NCI-H2171 treated with DMSO at 0.1 percent for 48 hours (cell line): Measurements from ENCODE around the gene PCDH9.

Experiments used
- DNase-seq: peaks from one replicate; lab custom pipeline; 2025; lab: John Stamatoyannopoulos, UW

The PCDH9 gene

DNA sequence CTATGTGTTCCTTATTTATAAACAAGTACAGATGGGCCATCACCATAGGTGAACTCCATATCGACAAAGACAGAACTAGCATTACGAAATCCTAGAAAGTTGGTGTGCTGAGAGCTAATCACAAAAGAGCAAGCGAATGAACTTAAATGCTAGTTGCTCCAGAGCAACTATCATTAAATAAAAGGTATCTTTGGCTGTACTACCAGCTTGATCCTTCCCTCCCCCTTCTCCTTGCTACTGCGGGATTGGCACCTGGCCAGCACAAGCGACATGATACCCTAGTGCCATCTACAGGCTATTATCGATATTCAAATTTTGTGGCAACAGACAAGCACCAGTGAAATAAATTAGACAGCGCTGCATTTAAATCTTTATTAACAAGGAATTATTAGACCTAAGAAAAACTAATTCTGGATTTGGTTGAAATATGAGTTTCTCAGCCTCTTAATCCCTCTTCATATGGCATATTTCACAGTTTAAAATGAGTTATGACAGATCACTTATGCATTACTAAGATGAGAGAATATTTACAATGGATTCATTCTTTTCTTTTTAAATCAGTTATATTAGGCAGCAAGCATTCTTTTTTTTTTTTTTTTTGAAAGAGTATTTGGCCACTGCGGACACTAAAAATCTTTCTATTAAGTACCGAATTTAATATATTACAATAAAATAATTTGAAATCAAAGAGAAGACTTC, 5.8 kb downstream of the PCDH9 start:
- peak; percentile 95 for DNase-seq

DNA sequence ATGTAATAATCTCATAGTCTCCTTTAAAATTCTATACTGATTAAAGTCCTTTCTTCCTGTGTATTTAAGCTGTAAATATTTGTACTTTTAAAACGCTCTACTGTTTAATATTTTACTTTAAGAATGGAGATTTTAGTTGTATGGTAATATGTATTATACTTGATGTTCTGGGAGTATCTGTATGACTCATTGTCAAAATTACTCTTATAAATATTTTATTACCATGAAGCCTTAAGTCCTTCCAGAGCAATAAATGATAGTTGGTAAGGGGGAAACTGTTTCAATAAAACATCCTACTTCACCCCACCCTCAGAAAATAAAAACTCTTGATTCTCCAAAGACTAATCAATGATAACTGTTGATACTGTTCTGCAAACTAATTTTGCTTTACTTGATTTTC, 6.4 kb downstream of the PCDH9 start:
- DNase-seq, result no peak

GRCh38 chr13:67223024-67223423, 7.1 kb downstream of the PCDH9 start:
- DNase-seq, result no peak

DNA sequence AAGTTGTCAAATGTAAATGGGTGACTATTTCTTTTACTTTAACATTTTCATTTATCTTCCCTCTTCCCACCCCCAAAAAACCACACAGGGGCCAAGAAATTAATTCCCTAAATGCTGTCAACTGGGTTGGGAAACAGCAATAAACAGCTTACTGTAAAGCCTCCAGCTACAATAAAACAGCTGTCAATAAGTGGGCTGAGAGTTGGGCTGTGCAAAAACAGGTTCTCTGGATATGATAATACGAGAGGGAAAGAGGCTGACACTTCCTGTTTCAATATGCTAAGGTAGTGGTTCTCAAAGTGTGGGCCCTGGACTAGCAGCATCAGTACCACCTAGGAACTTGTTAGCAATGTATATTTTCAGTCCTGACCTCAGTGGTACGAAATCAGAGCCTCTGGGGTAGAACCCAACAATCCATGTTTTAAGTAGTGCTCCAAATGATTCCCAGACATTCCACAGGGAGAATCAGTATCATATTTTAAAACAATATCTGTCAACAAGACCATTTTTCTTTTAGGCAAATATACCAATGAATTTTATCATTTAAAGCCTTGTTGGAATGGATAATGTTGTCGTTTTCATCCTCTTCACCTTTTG, 8.4 kb downstream of the PCDH9 start:
- DNase-seq, result peak; percentile 54

GRCh38 chr13:67219113-67219512, 11.0 kb downstream of the PCDH9 start:
- DNase-seq, result no peak

DNA sequence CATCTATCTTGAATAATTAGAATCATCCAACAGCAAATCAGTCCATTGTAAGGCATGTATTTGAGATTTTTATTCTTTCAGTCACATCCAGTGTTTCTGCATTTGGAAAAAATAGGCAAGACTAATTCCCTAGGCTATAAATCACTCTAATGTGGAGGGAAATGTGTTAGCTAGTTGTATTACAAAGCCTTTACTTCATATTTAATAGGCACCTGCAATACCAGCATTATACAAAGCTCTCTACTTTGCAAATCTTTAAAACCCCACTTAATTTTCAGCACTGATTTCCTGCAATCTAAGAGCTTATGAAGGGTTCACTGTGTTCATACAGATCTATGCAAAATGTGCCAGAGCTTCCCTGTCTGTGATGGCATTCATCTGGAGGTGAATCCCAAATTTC, 12.3 kb downstream of the PCDH9 start:
- no peak for DNase-seq

GRCh38 chr13:67216864-67217263, 13.3 kb downstream of the PCDH9 start:
- peak; percentile 28 for DNase-seq

DNA sequence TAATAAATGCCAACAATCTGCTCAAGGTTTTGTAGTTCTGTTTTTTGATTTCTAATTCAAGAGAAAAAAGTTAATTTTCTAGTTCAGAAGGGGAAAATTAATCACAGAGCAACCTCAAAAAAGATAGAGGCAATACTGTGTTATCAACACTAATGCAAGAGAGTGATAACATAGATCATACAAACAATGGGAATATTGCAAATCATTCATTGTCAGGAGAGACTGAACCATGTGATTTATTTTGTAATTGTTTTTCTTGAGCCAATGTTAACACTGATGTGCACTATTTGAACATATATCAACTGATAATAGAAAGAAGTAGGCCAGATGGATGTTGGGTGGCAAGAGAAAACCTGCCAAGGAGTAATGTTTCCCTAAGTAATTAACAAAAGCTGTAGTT, 19.9 kb downstream of the PCDH9 start:
- peak; percentile 61 for DNase-seq

DNA sequence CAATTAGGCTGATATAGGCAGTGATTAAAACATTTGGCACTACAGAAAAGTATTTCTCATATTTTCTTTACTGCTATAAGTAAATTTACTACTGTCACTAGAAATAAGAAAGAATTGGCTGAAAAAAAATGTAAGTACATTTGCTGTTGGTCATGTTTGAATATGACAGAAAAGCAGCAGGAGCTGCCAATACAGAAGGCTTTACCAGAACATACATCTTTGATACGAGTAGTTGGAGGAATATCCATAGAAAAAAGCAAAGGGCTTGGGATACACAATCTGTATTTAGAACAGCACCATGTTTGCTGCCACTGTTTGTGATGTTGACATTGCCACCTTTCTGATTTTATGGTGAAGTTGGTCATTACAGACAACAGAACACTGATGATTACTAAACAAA, 21.6 kb downstream of the PCDH9 start:
- peak; percentile 72 for DNase-seq

- DNase-seq, result peak; percentile 72
These were observed 25.4 kb downstream of the PCDH9 start for GRCh38 chr13:67204764-67205163.

- no peak for DNase-seq
These were observed 29.5 kb downstream of the PCDH9 start for GRCh38 chr13:67200605-67201004.

DNA sequence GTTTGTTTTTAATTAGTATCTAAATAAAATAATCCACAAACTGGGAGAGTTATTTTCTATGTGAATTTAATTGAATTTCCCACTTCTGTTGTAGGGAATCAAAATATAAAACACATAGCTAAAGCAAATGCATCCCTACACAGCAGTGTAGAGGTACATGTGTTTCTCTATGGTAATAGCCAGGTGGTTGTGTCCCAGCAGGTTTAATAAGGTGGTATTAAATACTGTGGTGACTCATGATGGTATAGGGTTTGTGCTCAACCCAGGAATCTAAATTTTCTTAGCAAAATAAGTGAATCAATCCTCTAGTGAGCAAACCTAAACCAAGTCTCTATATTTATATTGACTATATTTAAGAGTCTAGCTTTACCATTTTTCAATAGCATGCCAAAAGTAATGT, 30.0 kb downstream of the PCDH9 start:
- peak; percentile 40 for DNase-seq

DNA sequence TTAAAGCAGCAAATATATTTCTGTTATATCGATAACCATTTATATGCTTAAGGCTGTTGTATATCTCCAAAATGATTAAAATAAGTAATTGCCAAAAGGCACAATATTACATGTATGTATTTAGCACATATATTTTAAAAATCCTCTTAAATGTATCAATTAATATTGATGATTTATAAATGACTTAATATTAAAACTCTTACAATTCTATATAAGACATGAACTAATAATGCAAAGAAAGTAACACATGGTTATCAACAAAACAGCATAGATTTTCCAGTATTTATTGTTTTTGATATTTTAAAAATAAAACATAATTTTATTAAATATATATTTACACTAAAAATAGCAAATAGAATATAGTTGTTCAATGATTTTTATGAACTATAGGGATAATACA, 32.4 kb downstream of the PCDH9 start:
- no peak for DNase-seq

- DNase-seq, result no peak
These were observed 36.2 kb downstream of the PCDH9 start for GRCh38 chr13:67193979-67194378.

DNA sequence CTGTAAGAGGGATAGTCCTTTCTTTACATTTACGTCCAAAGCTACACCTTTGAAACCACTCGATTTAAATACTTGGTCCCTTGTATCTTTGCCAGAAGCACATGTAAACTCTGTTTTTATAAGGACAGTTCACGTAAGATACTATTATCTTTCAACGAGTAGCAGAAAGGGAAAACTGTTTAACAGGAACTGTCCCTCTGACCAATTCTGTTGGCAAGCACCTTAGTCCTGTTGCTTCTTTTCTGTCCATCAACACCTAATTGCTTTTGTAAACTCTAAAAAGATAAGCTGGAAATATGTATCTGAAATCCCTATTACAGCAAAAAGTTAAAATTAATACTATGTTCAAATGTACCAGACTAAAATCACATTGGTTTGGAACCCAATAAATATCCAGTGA, 37.4 kb downstream of the PCDH9 start:
- no peak for DNase-seq

DNA sequence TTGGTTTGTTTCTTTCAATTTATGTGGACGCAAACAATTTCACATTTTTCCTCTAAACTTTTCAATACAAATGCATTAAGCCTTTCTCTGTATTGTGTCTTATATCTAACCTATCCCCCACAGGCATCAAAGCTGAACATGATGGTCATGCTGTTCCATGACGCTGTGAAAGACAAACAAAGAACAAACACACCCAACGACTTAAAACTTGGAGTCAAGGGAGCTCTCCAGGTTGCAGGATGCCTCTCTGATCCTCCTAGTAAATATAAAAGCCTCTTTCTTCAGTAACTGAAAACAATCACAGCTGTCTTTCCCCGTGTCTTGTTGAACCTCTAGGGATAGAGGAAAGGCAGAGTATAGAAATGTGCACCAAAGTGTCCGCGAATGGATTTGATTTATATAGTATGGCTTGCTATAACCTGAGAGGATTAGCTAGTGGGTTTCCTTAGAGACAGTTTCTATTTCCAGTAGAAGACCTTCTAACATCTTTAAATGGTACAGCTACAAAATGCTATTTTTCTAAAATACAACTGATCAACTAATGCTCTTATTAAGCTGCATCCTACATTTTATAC, 43.1 kb downstream of the PCDH9 start:
- DNase-seq, result peak; percentile 67

- DNase-seq, result no peak
These were observed 45.9 kb downstream of the PCDH9 start for GRCh38 chr13:67184247-67184646.

DNA sequence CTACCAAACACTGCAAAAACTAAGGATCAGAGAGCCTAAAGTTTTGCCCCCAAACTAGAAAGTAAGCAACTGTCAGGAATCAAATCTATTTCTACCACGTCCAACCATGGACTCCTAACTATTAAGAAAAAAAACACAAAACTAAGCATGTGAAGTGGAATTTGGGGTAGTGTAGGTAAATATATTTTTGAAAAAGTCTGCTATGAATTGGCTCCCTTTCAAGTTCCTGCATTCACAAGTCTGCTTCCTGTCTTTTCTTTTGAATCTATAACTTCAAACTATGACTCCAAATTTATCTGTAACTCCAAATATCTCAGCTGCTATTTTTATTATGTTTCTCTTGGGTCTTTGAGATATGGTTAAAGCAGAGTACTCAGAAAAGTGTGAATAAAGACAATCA, 47.0 kb downstream of the PCDH9 start:
- DNase-seq, result no peak

GRCh38 chr13:67175836-67176459, 54.2 kb downstream of the PCDH9 start:
- peak; percentile 23 for DNase-seq

DNA sequence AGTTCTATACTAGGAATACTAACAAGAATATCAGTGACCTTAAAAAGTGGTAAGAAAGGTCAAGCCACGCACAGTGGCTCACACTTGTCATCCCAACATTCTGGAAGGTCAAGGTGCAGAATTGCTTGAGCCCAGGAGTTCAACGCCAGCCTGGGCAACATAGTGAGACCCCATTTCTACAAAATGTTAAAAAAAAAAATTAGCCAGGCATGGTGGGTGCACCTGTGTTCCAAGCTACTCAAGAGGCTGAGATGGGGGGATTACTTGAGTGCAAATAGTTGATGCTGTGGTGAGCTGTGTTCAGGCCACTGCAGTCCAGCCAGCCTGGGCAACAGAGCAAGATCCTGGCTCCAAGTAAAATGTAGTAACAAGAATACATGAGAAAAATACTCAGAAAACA, 61.8 kb downstream of the PCDH9 start:
- no peak for DNase-seq

DNA sequence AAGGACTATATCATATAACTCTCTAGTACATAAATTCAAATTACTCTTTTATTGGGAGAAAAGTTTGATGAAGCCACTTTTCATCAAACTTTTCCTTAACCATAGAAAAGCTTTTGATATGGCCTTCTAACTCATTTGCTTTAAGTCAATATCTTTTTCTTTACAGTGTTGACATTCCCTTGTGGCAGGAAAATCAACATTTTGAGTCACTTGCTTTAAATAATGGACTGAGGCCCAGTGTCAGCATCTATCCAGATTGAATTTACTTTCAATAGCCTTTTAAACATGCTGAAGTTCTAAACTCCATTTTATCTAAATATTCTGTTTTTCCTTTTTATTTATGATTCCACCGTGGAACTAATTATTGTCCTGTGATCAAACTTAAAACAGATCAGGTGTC, 62.7 kb downstream of the PCDH9 start:
- no peak for DNase-seq

- no peak for DNase-seq
These were observed 69.0 kb downstream of the PCDH9 start for GRCh38 chr13:67161176-67161575.

DNA sequence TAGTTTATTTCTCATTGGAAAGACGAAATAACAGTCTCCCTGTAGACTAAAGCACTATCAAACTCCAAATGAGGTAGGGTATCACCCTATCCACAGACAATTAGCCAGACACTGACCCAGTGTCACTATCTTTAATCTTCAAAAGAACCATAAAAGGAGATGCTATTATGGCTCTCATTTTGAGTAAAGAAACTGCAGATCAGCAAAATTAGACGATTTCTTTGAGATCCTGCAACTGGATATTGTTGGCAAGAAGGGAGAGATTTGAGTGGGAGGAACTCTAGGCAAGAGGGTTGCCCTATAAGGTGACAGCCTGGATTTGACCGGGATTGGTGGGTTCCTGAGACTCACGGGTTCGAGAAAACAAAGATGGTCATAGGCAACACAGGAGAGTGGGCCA, 71.2 kb downstream of the PCDH9 start:
- no peak for DNase-seq
